ENCODE measurements around the gene MYL10. TPM values are rescaled to one million over a fixed set of nuclear protein-coding genes. Genes with fewer than 3 reads are reported as not detected.

The MYL10 gene
- total and polyA plus RNA-seq, 2 donors (not counting 3 experiments of a cell fraction or from before 2014, with no cell fraction given), result not detected

GRCh38 chr7:101599787-101600186 lies 29.3 kb downstream of the MYL10 start:
- FAIRE-seq (no peak), DNase-seq (ENCODE audit: low read depth, low spot score) (no peak)
- POLR2A ChIA-PET, result no interaction called here
- H3K36me3 ChIP-seq (ENCODE audit: control insufficient read depth in 2 of 2, extremely low read depth in 1 of 2, insufficient read depth in 2 of 2, low read length in 2 of 2), result no peaks in the 10 kb centered on the region
- peaks cover 0 to 5% of the 10 kb centered on the region in 2 experiments for H3K27me3 ChIP-seq (ENCODE audit: control insufficient read depth in 2 of 2, insufficient read depth in 2 of 2, low read length in 2 of 2)
- no peaks in the 10 kb centered on the region for H3K9me1 ChIP-seq (replicated peaks; ENCODE audit: control insufficient read depth, extremely low read depth, insufficient read depth, low read length)
- intact Hi-C loops (cut with micrococcal nuclease), result loop anchor here (5.0 kb wide), 1 partner anchor 88 kb away; no protein-coding TSS in a partner anchor
- no peak overlapping the region for H2AFZ ChIP-seq (ENCODE audit: low read depth, low read length)
- BruUV-seq (replicated peaks), result no TSS peak
- H3K27ac ChIP-seq (ENCODE audit: insufficient read depth, low read depth, low read length), result no peak overlapping the region
- H3K4me3 ChIP-seq (replicated peaks in 1 of 3; ENCODE audit: insufficient read depth in 1 of 3, low read depth in 1 of 3, low read length in 3 of 3), result no peak overlapping the region
- H4K20me1 ChIP-seq (replicated peaks; ENCODE audit: control insufficient read depth, extremely low read depth, insufficient read depth, low read length), result no peaks in the 10 kb centered on the region
- no peaks in the 10 kb centered on the region for H3K79me2 ChIP-seq (ENCODE audit: control insufficient read depth, insufficient read depth, low read length)
- CTCF ChIA-PET, result interaction anchor here (1.2 to 1.5 kb wide), 2 partner anchors 57 to 75 kb away, joined by 3 read pairs; no protein-coding TSS in a partner anchor
- dilution Hi-C loops (cut with MboI; ENCODE audit: extremely low pct_ligation_motif_present, low sequenced_read_pairs), result no loop called here
- no peak for TF ChIP-seq CTCF (IDR thresholded peaks at IDR 0.05; ENCODE audit: extremely low read depth in 1 of 2, insufficient read depth in 1 of 2, low read depth in 1 of 2, low read length in 2 of 2)
- no peak for TF ChIP-seq FOS (IDR thresholded peaks at IDR 0.05; ENCODE audit: borderline replicate concordance, insufficient read depth, low read length)
- no peak for TF ChIP-seq EZH2 (IDR thresholded peaks at IDR 0.05; ENCODE audit: borderline replicate concordance, low read depth, low read length, severe bottlenecking)
- no peak for TF ChIP-seq GATA2 (IDR thresholded peaks at IDR 0.05; ENCODE audit: insufficient read depth, insufficient read length, low read depth, low read length)
- no peak for TF ChIP-seq MYC (IDR thresholded peaks at IDR 0.05; ENCODE audit: low read depth, low read length)
- TF ChIP-seq POLR2A (IDR thresholded peaks at IDR 0.05; ENCODE audit: low read depth, low read length), result no peak
- no peaks in the 10 kb centered on the region for H3K9me3 ChIP-seq (replicated peaks; ENCODE audit: control insufficient read depth, insufficient read depth, low read length)
- H3K9ac ChIP-seq (replicated peaks; ENCODE audit: extremely low read depth, insufficient read depth, low read length), result no peak overlapping the region
- H3K4me1 ChIP-seq (ENCODE audit: control insufficient read depth, extremely low read depth, insufficient read depth, low read length), result no peaks in the 10 kb centered on the region
- H3K4me2 ChIP-seq (ENCODE audit: insufficient read depth, low read length), result no peak overlapping the region

Measured in endothelial cell of umbilical vein (primary cell).